Fibroblast of villous mesenchyme (primary cell): ENCODE data around the gene EPHA2. TPM values are rescaled to one million over a fixed set of nuclear protein-coding genes. Genes with fewer than 3 reads are reported as not detected.

Experiments
- DNase-seq: peaks from one replicate; pipeline ENCODE4 v3.0.0-alpha.2; 2010; ENCODE audit warnings: low read depth
- H3K4me3 ChIP-seq: 2 replicates; pipeline ENCODE4 v1.5.1; 2011; ENCODE audit warnings: low read depth, mild to moderate bottlenecking, low read length
- total RNA-seq: library from RNA; depleted of rRNA; stranded (reverse); fragments of >200 nt; gene quantifications from 2 replicates; pipeline ENCODE4 v1.2.3, GENCODE V29; 2012
- TF ChIP-seq, protein P1 (sequence below): IDR thresholded peaks from 2 replicates; pipeline ENCODE4 v1.5.1; 2012; ENCODE audit warnings: low read depth, mild to moderate bottlenecking, low read length; ENCODE audit not compliant: insufficient read depth

EPHA2 gene
- total RNA-seq, 1 donor = 104 TPM

- TF ChIP-seq, protein P1, sequence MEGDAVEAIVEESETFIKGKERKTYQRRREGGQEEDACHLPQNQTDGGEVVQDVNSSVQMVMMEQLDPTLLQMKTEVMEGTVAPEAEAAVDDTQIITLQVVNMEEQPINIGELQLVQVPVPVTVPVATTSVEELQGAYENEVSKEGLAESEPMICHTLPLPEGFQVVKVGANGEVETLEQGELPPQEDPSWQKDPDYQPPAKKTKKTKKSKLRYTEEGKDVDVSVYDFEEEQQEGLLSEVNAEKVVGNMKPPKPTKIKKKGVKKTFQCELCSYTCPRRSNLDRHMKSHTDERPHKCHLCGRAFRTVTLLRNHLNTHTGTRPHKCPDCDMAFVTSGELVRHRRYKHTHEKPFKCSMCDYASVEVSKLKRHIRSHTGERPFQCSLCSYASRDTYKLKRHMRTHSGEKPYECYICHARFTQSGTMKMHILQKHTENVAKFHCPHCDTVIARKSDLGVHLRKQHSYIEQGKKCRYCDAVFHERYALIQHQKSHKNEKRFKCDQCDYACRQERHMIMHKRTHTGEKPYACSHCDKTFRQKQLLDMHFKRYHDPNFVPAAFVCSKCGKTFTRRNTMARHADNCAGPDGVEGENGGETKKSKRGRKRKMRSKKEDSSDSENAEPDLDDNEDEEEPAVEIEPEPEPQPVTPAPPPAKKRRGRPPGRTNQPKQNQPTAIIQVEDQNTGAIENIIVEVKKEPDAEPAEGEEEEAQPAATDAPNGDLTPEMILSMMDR = no peak
- H3K4me3 ChIP-seq = no peak overlapping the region
- DNase-seq = no peak
Measured at GRCh38 chr1:16083486-16083885, 72.4 kb downstream of the EPHA2 start.

DNA sequence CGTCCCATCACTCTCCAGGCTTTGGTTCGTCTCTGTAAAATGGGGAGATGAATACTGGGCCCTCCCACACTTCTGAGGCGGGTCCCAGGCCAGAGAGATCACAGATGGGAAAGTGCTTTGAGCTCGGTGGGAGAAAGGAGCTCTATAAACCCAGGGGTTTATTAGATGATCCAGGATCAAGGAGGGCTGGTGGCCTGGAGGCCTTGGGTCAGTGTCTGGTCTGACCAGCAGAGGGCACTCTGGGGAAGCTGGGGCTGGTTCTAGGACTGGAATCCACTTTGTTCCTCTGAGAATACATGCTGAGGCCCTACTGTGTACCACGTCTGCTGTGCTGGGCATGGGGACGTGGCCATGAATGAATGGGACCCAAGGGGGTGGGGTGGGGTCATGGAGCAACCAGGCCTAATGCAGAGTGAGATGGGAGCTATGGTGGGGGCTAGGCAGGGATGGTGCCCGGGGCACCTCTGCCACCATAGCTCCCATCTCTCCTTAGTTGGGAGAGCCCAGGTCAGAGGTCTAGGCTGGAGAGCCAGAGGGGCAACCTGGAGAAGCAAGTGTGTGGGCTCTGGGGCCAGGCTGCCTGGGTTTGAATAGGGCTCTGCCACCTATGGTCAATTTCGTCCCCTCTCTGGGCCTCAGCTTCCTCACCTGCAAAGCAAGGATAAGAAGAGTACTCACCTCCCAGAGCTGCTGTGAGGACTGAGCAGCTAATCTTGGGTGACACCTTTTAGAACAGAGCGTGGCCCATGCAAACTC lies 73.4 kb downstream of the EPHA2 start:
- TF ChIP-seq, protein P1 = peak; percentile 96
- H3K4me3 ChIP-seq = no peak overlapping the region
- DNase-seq = peak; percentile 64

GRCh38 chr1:16081636-16082035 lies 74.2 kb downstream of the EPHA2 start:
- TF ChIP-seq, protein P1 = no peak
- DNase-seq = no peak
- H3K4me3 ChIP-seq = no peak overlapping the region

GRCh38 chr1:16080422-16081150 lies 75.3 kb downstream of the EPHA2 start:
- TF ChIP-seq, protein P1 = no peak
- DNase-seq = no peak

DNA sequence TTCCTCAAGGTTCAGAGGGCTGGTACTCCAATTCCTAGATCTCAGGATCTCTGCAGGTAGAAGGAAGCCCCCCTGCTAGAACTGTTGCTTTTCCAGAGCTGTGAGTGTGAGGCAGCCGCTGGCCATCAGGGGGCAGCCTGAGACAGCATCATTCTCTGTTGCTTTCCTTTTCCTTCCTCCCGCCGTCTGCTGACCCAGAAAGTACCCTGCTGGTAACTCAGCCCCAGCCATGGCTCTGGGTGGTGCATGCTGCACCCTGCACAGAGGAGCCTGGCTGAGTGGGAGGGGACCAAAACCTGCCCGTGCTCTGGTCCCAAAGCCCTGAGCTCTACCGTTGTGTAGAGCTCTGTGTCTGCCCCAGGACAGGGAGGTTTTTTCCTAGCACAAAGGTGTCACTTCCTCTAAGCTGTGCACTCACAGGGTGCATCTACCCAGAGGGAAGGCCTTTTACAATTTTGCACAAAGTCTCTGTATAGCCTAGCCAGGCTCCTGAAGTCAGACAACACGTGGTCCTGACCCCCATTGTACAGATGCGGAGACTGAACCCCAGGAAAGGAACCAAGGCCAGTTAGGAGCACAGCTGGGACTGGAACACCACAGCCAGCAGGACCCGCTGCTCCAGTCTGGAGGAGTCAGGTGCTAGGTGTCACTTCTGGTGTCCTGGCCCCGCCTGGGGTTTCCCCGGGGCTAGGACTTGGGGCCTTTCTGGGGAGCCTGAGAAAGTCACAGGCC lies 76.8 kb downstream of the EPHA2 start:
- no peak overlapping the region for H3K4me3 ChIP-seq
- TF ChIP-seq, protein P1 = peak; percentile 89
- DNase-seq = peak; percentile 68

More at GRCh38 chr1:16080422-16081150, 75.3 kb downstream of the EPHA2 start:
- no peak overlapping the region for H3K4me3 ChIP-seq

DNA sequence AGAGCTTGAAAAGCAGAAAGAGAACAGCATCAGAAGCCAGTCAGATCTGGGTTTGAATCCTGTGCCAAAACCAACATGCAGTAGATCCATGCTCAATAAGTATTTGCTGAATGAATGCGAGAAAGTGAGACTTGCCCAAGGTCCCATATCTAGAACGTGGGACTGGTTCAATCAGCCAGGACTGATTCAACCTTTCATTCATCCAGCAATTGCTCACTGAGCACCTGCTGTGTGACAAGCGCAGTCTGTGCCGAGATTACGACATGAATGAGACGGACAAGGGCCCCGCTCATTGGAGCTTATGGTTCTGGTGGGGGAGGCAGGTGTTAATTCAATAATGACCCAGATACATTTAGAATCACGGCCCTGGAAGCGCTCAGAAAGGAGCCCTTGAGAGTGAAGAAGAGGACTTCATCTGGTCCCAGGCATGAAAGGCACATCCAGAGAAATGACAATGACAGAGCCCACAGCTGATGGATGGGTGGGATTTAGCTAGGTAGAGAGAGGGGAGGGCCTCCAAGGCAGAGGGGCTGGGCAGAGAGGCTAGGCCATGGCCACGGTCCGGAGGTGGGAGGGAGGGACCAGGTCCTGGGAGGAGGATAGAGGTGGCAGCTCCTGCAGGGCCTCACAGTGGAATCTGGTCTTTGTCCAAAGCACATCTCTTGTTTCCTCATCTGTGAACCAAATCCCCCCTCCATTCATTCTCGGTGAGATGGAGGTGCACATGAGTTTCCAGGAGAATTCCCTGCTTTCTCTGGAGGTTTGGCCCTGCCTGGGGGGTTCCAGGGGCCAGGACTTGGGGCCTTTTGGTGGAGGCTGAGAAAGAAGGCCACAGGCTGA lies 78.2 kb downstream of the EPHA2 start:
- TF ChIP-seq, protein P1 = no peak
- no peak for DNase-seq
- H3K4me3 ChIP-seq = no peak overlapping the region
